ENCODE measurements around the gene REPIN1.

REPIN1 gene

DNA sequence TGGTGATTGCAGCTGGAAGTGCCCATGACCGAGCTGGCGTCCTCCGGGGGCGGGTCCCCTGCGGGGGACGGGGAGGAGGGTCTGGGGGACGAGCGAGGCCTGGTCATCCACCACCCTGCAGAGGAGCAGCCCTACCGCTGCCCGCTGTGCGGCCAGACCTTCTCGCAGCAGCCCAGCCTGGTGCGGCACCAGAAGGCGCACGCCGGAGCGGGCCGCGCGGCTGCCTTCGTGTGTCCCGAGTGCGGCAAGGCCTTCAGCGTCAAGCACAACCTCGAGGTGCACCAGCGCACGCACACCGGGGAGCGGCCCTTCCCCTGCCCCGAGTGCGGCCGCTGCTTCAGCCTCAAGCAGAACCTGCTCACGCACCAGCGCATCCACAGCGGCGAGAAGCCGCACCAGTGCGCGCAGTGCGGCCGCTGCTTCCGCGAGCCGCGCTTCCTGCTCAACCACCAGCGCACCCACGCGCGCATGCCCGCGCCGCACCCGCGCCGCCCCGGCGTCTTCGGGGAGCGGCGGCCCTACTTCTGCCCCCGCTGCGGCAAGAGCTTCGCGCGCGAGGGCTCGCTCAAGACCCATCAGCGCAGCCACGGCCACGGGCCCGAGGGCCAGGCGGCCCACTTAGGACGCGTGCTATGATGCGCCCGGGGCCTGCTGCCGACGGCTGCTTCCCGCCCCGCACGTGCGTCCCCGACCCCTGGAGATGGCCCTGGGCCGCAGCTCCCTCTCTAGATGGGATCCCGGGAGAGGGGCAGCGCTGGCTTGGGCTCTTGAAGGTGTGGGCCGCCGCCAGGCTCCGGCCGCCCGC lies 39.2 kb downstream of the REPIN1 start:
- no peak for TF ChIP-seq CTCF (conservative IDR thresholded peaks at IDR 0.05; ENCODE audit: low read length)
- DNase-seq (ENCODE audit: low read depth) = no peak
- no peak overlapping the region for H3K4me3 ChIP-seq (ENCODE audit: low read length)

- no peak for TF ChIP-seq CTCF (conservative IDR thresholded peaks at IDR 0.05; ENCODE audit: low read length)
- no peak for DNase-seq (ENCODE audit: low read depth)
- no peak overlapping the region for H3K4me3 ChIP-seq (ENCODE audit: low read length)
Measured at GRCh38 chr7:150408393-150409299, 40.0 kb downstream of the REPIN1 start.

DNA sequence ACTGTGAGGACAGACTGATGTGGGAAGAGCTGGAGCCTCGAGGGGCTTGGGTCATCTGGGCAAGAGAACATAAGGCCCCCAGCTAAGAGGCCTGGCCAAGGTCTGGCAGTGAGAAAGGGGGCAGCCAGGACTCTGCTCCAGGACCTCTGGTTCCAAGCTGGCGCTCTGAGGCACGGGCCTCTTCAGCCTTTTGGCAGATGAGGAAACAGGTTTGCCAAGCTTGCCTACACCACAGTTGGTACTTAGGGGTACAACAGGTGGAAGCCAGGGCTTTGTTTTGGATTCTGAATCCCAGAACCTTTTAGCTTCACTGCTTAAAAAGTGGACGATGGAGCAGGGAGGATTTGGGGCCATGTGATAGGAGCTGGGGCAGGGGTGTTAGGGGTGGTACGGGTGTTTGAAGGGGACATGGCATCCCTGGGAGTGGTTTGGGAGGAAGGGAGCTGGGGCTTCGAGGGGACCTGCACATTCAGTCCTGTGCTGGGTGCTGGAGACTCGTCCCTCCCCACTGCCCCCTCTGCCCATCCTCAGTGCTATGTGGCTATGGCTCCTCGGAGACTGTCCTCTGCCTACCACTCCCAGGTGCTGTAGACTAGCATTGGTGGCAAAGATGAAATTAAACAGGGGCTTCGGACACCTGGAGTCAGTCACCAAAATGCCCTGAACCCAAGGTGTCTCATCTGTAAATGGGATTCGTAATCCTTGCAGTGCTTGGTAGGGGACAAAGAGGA lies 40.8 kb downstream of the REPIN1 start:
- H3K4me3 ChIP-seq (ENCODE audit: low read length) = no peak overlapping the region
- no peak for TF ChIP-seq CTCF (conservative IDR thresholded peaks at IDR 0.05; ENCODE audit: low read length)
- no peak for DNase-seq (ENCODE audit: low read depth)

- no peak for TF ChIP-seq CTCF (conservative IDR thresholded peaks at IDR 0.05; ENCODE audit: low read length)
- H3K4me3 ChIP-seq (ENCODE audit: low read length) = no peak overlapping the region
- DNase-seq (ENCODE audit: low read depth) = no peak
Measured at GRCh38 chr7:150410131-150410530, 41.5 kb downstream of the REPIN1 start.

GRCh38 chr7:150410680-150411346 lies 42.2 kb downstream of the REPIN1 start:
- no peak for DNase-seq (ENCODE audit: low read depth)
- no peak overlapping the region for H3K4me3 ChIP-seq (ENCODE audit: low read length)
- TF ChIP-seq CTCF (conservative IDR thresholded peaks at IDR 0.05; ENCODE audit: low read length) = no peak

DNA sequence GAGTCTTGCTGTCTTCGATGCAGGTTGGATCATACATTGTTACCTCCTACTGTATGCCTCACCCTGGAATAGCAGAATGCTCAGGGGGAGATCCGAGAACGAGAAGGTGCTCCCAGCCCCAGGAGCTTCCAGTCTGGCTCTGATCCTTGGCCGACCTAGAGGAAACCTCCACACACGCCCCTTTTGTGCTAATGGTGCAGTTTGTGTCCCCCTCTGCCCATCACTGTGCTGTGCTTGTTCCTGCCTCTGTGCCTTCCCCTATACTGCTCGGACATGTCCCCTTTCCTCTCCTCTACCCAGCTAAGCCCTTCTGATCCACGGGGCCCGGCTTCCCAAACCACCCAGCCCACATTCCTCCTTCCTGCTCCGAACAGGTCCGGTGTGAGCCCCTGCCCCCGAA lies 43.0 kb downstream of the REPIN1 start:
- no peak overlapping the region for H3K4me3 ChIP-seq (ENCODE audit: low read length)
- TF ChIP-seq CTCF (conservative IDR thresholded peaks at IDR 0.05; ENCODE audit: low read length) = no peak
- DNase-seq (ENCODE audit: low read depth) = no peak

Data from AG10803 (cell line).